K562 (cell line): Measurements from ENCODE around the gene HOXA7. TPM values are rescaled to one million over a fixed set of nuclear protein-coding genes. Genes with fewer than 3 reads are reported as not detected.

Source experiments
- BRD4 ChIP-seq: fragments of 200-600 bp; sonication (generic); IDR thresholded peaks from 2 replicates; pipeline ENCODE4 v1.6.1; 2017; ENCODE audit warnings: inconsistent platforms
- CBFB ChIP-seq: sonication (generic); formaldehyde crosslinking; IDR thresholded peaks from 2 replicates; pipeline ENCODE4 v1.4.0; 2020; ENCODE audit warnings: mild to moderate bottlenecking, missing genetic modification reagents
- CC2D1A ChIP-seq: fragments of 450-650 bp; IDR thresholded peaks from 2 replicates; pipeline ENCODE4 v1.6.1; 2017; ENCODE audit warnings: mild to moderate bottlenecking
- CREB1 ChIP-seq, 2 experiments: sonication (generic) in 1 of 2; formaldehyde crosslinking in 1 of 2; IDR thresholded peaks; 2 replicates each; pipeline versions ENCODE4 v1.6.1 to v1.8.0; 2012 to 2022; ENCODE audit warnings: inconsistent platforms in 1 of 2, mild to moderate bottlenecking in 1 of 2, missing genetic modification reagents in 1 of 2, moderate library complexity in 1 of 2
- GABPA ChIP-seq: fragments of 200-800 bp; sonication (Bioruptor generic); conservative IDR thresholded peaks from 2 replicates; pipeline ENCODE4 v1.6.1; 2016; ENCODE audit warnings: low read depth, missing genetic modification characterization, missing compliant biosample characterization
- GABPB2 ChIP-seq: fragments of 250-450 bp; sonication (Bioruptor Pico); conservative IDR thresholded peaks from 2 replicates; pipeline ENCODE4 v1.5.1; 2021; ENCODE audit warnings: mild to moderate bottlenecking
- GATAD2A ChIP-seq: fragments of 450-650 bp; IDR thresholded peaks from 2 replicates; pipeline ENCODE4 v1.6.1; 2017
- HDAC3 ChIP-seq: fragments of 450-650 bp; IDR thresholded peaks from 2 replicates; pipeline ENCODE4 v1.6.1; 2018; ENCODE audit warnings: borderline replicate concordance, mild to moderate bottlenecking, moderate library complexity; ENCODE audit not compliant: partially characterized antibody
- KHSRP ChIP-seq: fragments of 450-650 bp; IDR thresholded peaks from 2 replicates; pipeline ENCODE4 v1.6.1; 2017
- LARP7 ChIP-seq: fragments of 450-650 bp; IDR thresholded peaks from 2 replicates; pipeline ENCODE4 v1.6.1; 2016
- MCM5 ChIP-seq: fragments of 450-650 bp; IDR thresholded peaks from 2 replicates; pipeline ENCODE4 v1.6.1; 2016; ENCODE audit warnings: low read depth
- MEIS2 ChIP-seq: fragments of 450-650 bp; IDR thresholded peaks from 2 replicates; pipeline ENCODE4 v1.6.1; 2014; ENCODE audit warnings: mild to moderate bottlenecking; ENCODE audit not compliant: partially characterized antibody
- POLR2B ChIP-seq: fragments of 450-650 bp; IDR thresholded peaks from 2 replicates; pipeline ENCODE4 v1.6.1; 2018; ENCODE audit warnings: low read depth; ENCODE audit not compliant: partially characterized antibody
- POLR2H ChIP-seq: IDR thresholded peaks from 2 replicates; pipeline ENCODE4 v1.6.1; 2016; ENCODE audit warnings: missing genetic modification characterization, low read depth, mild to moderate bottlenecking, control low read depth, missing compliant biosample characterization, moderate library complexity
- PTBP1 ChIP-seq: fragments of 200-400 bp; formaldehyde crosslinking; IDR thresholded peaks from 2 replicates; pipeline ENCODE4 v1.6.1; 2017; ENCODE audit warnings: low read depth, low read length
- RAD21 ChIP-seq, 2 experiments: fragments of 250-450 bp in 1 of 2; fragments of 450-650 bp in 1 of 2; sonication (Bioruptor Pico) in 1 of 2; formaldehyde crosslinking in 1 of 2; IDR thresholded peaks in 1 of 2; conservative IDR thresholded peaks in 1 of 2; 2 replicates each; pipeline versions ENCODE4 v1.4.0 to v1.8.0; 2020 to 2022; ENCODE audit warnings: mild to moderate bottlenecking in 2 of 2, moderate library complexity in 1 of 2
- RB1 ChIP-seq: fragments of 450-650 bp; IDR thresholded peaks from 2 replicates; pipeline ENCODE4 v1.6.1; 2017; ENCODE audit warnings: low read depth, mild to moderate bottlenecking
- SMAD3 ChIP-seq: fragments of 450-650 bp; formaldehyde crosslinking; conservative IDR thresholded peaks from 2 replicates; pipeline ENCODE4 v1.4.0; 2020; ENCODE audit warnings: mild to moderate bottlenecking
- SPI1 ChIP-seq: IDR thresholded peaks from 2 replicates; pipeline ENCODE4 v1.6.1; 2011; ENCODE audit warnings: low read depth, low read length, control low read depth, borderline replicate concordance
- WHSC1 ChIP-seq: IDR thresholded peaks from one replicate; pipeline ENCODE4 v1.6.1; 2012; ENCODE audit warnings: low read length, control low read depth, inconsistent platforms
- ZFP30 ChIP-seq: fragments of 250-450 bp; sonication (Bioruptor Pico); IDR thresholded peaks from 2 replicates; pipeline ENCODE4 v1.8.0; 2022; ENCODE audit warnings: moderate library complexity, mild to moderate bottlenecking, inconsistent platforms, borderline replicate concordance
- ZNF184 ChIP-seq: sonication (generic); formaldehyde crosslinking; IDR thresholded peaks from 2 replicates; pipeline ENCODE4 v1.5.0; 2020; ENCODE audit warnings: missing genetic modification reagents
- ZNF384 ChIP-seq: IDR thresholded peaks from 2 replicates; pipeline ENCODE4 v1.6.1; 2012; ENCODE audit warnings: low read depth, low read length, improper control_type of control experiment
- ZNF57 ChIP-seq: fragments of 450-650 bp; formaldehyde crosslinking; IDR thresholded peaks from 2 replicates; pipeline ENCODE4 v1.4.0; 2020; ENCODE audit warnings: mild to moderate bottlenecking, moderate library complexity
- polyA plus RNA-seq, 8 experiments: library from polyadenylated mRNA; depleted of rRNA in 4 of 8; stranded (reverse) in 5 of 8; unstranded in 3 of 8; fragments of >200 nt; fragmentation: Nextera tagmentation in 2 of 8; fragmentation: Illumina TruSeq in 1 of 8; extraction: Ambion mirVana in 2 of 8; extraction: Trizol in 1 of 8; gene quantifications; 2 replicates each; pipeline versions ENCODE4 v1.2.1 to v1.2.3, GENCODE V29; 2011 to 2014; ENCODE audit warnings: inconsistent platforms in 1 of 8, missing spikeins in 1 of 8
- total RNA-seq, 7 experiments: library from RNA; depleted of rRNA in 6 of 7; stranded (reverse); fragments of >200 nt in 6 of 7; fragmentation: Illumina TruSeq in 2 of 7; extraction: Trizol in 2 of 7; gene quantifications; 2 replicates each; pipeline versions ENCODE4 v1.2.1 to v1.2.3, GENCODE V29; 2011 to 2021; ENCODE audit warnings: low replicate concordance in 1 of 7
- TF ChIP-seq, protein P1 (sequence below), 2 experiments: fragments of 450-650 bp; formaldehyde crosslinking in 1 of 2; IDR thresholded peaks; 2 replicates each; pipeline versions ENCODE4 v1.4.0 to v1.6.1; 2014 to 2020; ENCODE audit warnings: mild to moderate bottlenecking in 2 of 2, borderline replicate concordance in 1 of 2, low read depth in 1 of 2

The HOXA7 gene
- total and polyA plus RNA-seq, 9 of the 15 experiments (the other 6 are each of a cell fraction or from before 2014, with no cell fraction given), result not detected

DNA sequence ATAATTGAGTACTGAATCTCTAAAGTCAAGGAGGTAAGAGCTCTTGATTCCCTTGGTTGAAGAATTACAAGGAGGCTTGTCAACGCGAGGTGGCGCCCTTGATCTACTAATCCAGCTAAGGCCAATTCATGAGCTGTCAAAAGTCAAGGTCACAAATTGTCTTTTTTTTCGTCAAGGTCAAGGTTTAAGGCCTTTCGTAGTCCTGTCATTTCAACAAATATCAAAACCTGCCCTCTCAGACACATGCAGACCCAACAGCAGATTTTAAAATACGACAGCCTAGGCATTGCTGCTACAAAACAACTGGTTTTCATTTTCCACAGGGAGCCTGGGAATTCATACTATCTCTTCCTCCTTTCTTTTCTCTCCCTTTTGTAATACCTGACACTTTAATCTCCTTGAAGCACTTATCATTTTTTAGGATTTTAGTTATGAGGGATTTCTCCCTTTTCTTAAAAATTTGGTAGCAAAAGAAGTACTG lies 39.9 kb upstream of the HOXA7 start (continued):
- TF ChIP-seq, protein P1, sequence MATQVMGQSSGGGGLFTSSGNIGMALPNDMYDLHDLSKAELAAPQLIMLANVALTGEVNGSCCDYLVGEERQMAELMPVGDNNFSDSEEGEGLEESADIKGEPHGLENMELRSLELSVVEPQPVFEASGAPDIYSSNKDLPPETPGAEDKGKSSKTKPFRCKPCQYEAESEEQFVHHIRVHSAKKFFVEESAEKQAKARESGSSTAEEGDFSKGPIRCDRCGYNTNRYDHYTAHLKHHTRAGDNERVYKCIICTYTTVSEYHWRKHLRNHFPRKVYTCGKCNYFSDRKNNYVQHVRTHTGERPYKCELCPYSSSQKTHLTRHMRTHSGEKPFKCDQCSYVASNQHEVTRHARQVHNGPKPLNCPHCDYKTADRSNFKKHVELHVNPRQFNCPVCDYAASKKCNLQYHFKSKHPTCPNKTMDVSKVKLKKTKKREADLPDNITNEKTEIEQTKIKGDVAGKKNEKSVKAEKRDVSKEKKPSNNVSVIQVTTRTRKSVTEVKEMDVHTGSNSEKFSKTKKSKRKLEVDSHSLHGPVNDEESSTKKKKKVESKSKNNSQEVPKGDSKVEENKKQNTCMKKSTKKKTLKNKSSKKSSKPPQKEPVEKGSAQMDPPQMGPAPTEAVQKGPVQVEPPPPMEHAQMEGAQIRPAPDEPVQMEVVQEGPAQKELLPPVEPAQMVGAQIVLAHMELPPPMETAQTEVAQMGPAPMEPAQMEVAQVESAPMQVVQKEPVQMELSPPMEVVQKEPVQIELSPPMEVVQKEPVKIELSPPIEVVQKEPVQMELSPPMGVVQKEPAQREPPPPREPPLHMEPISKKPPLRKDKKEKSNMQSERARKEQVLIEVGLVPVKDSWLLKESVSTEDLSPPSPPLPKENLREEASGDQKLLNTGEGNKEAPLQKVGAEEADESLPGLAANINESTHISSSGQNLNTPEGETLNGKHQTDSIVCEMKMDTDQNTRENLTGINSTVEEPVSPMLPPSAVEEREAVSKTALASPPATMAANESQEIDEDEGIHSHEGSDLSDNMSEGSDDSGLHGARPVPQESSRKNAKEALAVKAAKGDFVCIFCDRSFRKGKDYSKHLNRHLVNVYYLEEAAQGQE (IDR thresholded peaks at IDR 0.05; ENCODE audit: borderline replicate concordance), result peak; percentile 80
- TF ChIP-seq, protein P1 (CRISPR knock-in tag; IDR thresholded peaks at IDR 0.05; ENCODE audit: low read depth), result no peak
- TF ChIP-seq LARP7 (no peak), ZNF57 (CRISPR knock-in tag) (no peak), BRD4 (no peak), CBFB (no peak), ZNF384 (0 out of 2 replicates have a peak, but pooled peaks have one; percentile 41), PTBP1 (no peak), SPI1 (no peak), ZFP30 (CRISPR knock-in tag) (no peak), ZNF184 (no peak), CC2D1A (peak; percentile 59; the same call in 1 of the 2 replicates), RAD21 (CRISPR knock-in tag; conservative IDR thresholded peaks at IDR 0.05 in 1 of 2, IDR thresholded peaks at IDR 0.05 in 1 of 2) (peak; percentile 89 to 93), HDAC3 (no peak), WHSC1 (no peak), KHSRP (no peak), GATAD2A (no peak), RB1 (peak; percentile 32; the same call in 1 of the 2 replicates), CREB1 (IDR thresholded peaks at IDR 0.05) (no peak), CREB1 (CRISPR knock-in tag; IDR thresholded peaks at IDR 0.05) (no peak), SMAD3 (no peak), GABPB2 (CRISPR knock-in tag) (no peak), MCM5 (no peak), POLR2B (no peak), GABPA (tag) (no peak), MEIS2 (peak; percentile 43), POLR2H (no peak)
